Endothelial cell of umbilical vein (primary cell): ENCODE results near the gene PCDHGA12. TPM values are rescaled to one million over a fixed set of nuclear protein-coding genes. Genes with fewer than 3 reads are reported as not detected.
"Not testable (repeated sequence)": the region's sequence is repeated elsewhere in the genome, so short reads cannot be mapped to it uniquely, and the experiment has no call there.

Source experiments
- BruUV-seq: library from RNA; stranded (reverse); fragments of 400-500 nt; replicated peaks from 2 replicates; lab custom pipeline; 2021; lab: Mats Ljungman, UMichigan
- CTCF ChIA-PET: fragments of 300-600, 350-600 bp; sonication (Branson Sonifier 250); formaldehyde crosslinking; loops from one replicate; lab custom pipeline; 2021; ENCODE audit warnings: antibody characterized with exemption, inconsistent platforms; lab: Charles Lee
- POLR2A ChIA-PET: fragments of 300-600, 350-600 bp; sonication (Branson Sonifier 250); formaldehyde crosslinking; loops from one replicate; lab custom pipeline; 2021; ENCODE audit warnings: antibody characterized with exemption, inconsistent platforms; lab: Charles Lee
- DNase-seq: peaks from one replicate; pipeline ENCODE4 v3.0.0-alpha.2; 2011; ENCODE audit warnings: low read depth, low spot score
- FAIRE-seq: peaks from 2 replicates; lab custom pipeline; 2011; peaks lifted over from hg19 to GRCh38; lab: Jason Lieb, UNC
- H2AFZ ChIP-seq: 2 replicates; pipeline ENCODE4 v1.6.0; 2012; ENCODE audit warnings: low read depth, low read length, control low read depth, inconsistent platforms
- H3K27ac ChIP-seq: 2 replicates; pipeline ENCODE4 v1.5.1; 2011; ENCODE audit warnings: low read depth, mild to moderate bottlenecking, control low read depth, low read length, moderate library complexity; ENCODE audit not compliant: insufficient read depth
- H3K27me3 ChIP-seq, 2 experiments: 2 replicates each; pipeline versions ENCODE4 v1.6.0 to v1.6.1; 2011; ENCODE audit warnings: low read length in 2 of 2, mixed read lengths in 1 of 2; ENCODE audit not compliant: control insufficient read depth in 2 of 2, insufficient read depth in 2 of 2
- H3K36me3 ChIP-seq, 2 experiments: 2 replicates in 1 of 2; 3 replicates in 1 of 2; pipeline ENCODE4 v1.5.1; 2011; ENCODE audit warnings: low read length in 2 of 2, mild to moderate bottlenecking in 1 of 2, moderate library complexity in 1 of 2; ENCODE audit not compliant: control insufficient read depth in 2 of 2, insufficient read depth in 2 of 2; ENCODE audit errors: extremely low read depth in 1 of 2
- H3K4me1 ChIP-seq: 3 replicates; pipeline ENCODE4 v1.5.1; 2011; ENCODE audit warnings: mild to moderate bottlenecking, low read length; ENCODE audit not compliant: control insufficient read depth, insufficient read depth; ENCODE audit errors: extremely low read depth
- H3K4me2 ChIP-seq: 2 replicates; pipeline ENCODE4 v1.6.1; 2011; ENCODE audit warnings: low read length, control low read depth, mixed read lengths; ENCODE audit not compliant: insufficient read depth
- H3K4me3 ChIP-seq, 3 experiments: fragments of 200-600 bp in 1 of 3; sonication (generic), shearing (Covaris generic) in 1 of 3; replicated peaks in 1 of 3; 2 replicates each; pipeline ENCODE4 v1.5.1; 2011 to 2016; ENCODE audit warnings: control low read depth in 3 of 3, low read length in 3 of 3, mild to moderate bottlenecking in 2 of 3, inconsistent platforms in 1 of 3, low read depth in 1 of 3, moderate library complexity in 1 of 3; ENCODE audit not compliant: insufficient read depth in 1 of 3
- H3K79me2 ChIP-seq: 2 replicates; pipeline ENCODE4 v1.6.0; 2012; ENCODE audit warnings: low read length, inconsistent platforms; ENCODE audit not compliant: control insufficient read depth, insufficient read depth
- H3K9ac ChIP-seq: replicated peaks from 2 replicates; pipeline ENCODE3; 2011; ENCODE audit warnings: low read length, control low read depth; ENCODE audit not compliant: insufficient read depth; ENCODE audit errors: extremely low read depth
- H3K9me1 ChIP-seq: replicated peaks from 3 replicates; pipeline ENCODE4 v1.6.0; 2011; ENCODE audit warnings: mild to moderate bottlenecking, low read length; ENCODE audit not compliant: control insufficient read depth, insufficient read depth; ENCODE audit errors: extremely low read depth
- H3K9me3 ChIP-seq: replicated peaks from 2 replicates; pipeline ENCODE4 v1.5.1; 2012; ENCODE audit warnings: low read length, inconsistent platforms; ENCODE audit not compliant: control insufficient read depth, insufficient read depth
- H4K20me1 ChIP-seq: replicated peaks from 2 replicates; pipeline ENCODE3; 2011; ENCODE audit warnings: mild to moderate bottlenecking, low read length; ENCODE audit not compliant: control insufficient read depth, insufficient read depth; ENCODE audit errors: extremely low read depth
- dilution Hi-C: fragments of 300-500 bp; cut with MboI; formaldehyde crosslinking; loops from one replicate; pipeline ENCODE4 v1.15.0; 2019; ENCODE audit warnings: low sequenced_read_pairs; ENCODE audit not compliant: extremely low pct_ligation_motif_present
- intact Hi-C: fragments of 100-400 bp; cut with micrococcal nuclease; formaldehyde crosslinking; loops from one replicate; pipeline ENCODE4 v1.10.0; 2022
- polyA plus RNA-seq, 4 experiments: library from polyadenylated mRNA; depleted of rRNA in 3 of 4; stranded (reverse) in 3 of 4; unstranded in 1 of 4; fragments of >200 nt; gene quantifications; 2 replicates each; pipeline versions ENCODE4 v1.2.1 to v1.2.3, GENCODE V29; 2011 to 2012; ENCODE audit warnings: missing spikeins in 1 of 4
- total RNA-seq: library from RNA; stranded (reverse); gene quantifications from 2 replicates; pipeline ENCODE4 v1.2.3, GENCODE V29; 2021

Gene PCDHGA12
- total and polyA plus RNA-seq, 2 donors (not counting 3 experiments of a cell fraction or from before 2014, with no cell fraction given): 4.2 to 9.9 TPM

- BruUV-seq, H3K9ac ChIP-seq, H3K27ac ChIP-seq, H3K9me1 ChIP-seq, POLR2A ChIA-PET, DNase-seq, dilution Hi-C loops, H3K36me3 ChIP-seq, FAIRE-seq, H3K79me2 ChIP-seq, intact Hi-C loops, H3K4me3 ChIP-seq, H3K9me3 ChIP-seq, H4K20me1 ChIP-seq, H2AFZ ChIP-seq: not testable (repeated sequence)
- peaks cover 17% of the 10 kb centered on the region for H3K4me1 ChIP-seq
- peaks cover 20 to 32% of the 10 kb centered on the region in 2 experiments for H3K27me3 ChIP-seq
- CTCF ChIA-PET: interaction anchor here (1.2 to 6.8 kb wide), 8 partner anchors 11 to 131 kb away, joined by 3 to 308 read pairs (median 63); partner anchors contain the start of genes PCDHGA11, PCDHGB7 and PCDHGC4
- H3K4me2 ChIP-seq: peak overlapping the region; percentile 93
Observed at GRCh38 chr5:141432308-141432707, 2.0 kb downstream of the PCDHGA12 start.

DNA sequence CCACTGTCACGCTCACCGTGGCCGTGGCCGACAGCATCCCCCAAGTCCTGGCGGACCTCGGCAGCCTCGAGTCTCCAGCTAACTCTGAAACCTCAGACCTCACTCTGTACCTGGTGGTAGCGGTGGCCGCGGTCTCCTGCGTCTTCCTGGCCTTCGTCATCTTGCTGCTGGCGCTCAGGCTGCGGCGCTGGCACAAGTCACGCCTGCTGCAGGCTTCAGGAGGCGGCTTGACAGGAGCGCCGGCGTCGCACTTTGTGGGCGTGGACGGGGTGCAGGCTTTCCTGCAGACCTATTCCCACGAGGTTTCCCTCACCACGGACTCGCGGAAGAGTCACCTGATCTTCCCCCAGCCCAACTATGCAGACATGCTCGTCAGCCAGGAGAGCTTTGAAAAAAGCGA lies 2.4 kb downstream of the PCDHGA12 start:
- H3K27ac ChIP-seq, BruUV-seq, dilution Hi-C loops, H3K79me2 ChIP-seq, H3K4me3 ChIP-seq, H3K9me3 ChIP-seq, FAIRE-seq, intact Hi-C loops, H3K36me3 ChIP-seq, H3K9ac ChIP-seq, POLR2A ChIA-PET, H4K20me1 ChIP-seq, H3K4me2 ChIP-seq, H2AFZ ChIP-seq, H3K9me1 ChIP-seq, DNase-seq: not testable (repeated sequence)
- H3K27me3 ChIP-seq: peaks cover 17 to 28% of the 10 kb centered on the region in 2 experiments
- H3K4me1 ChIP-seq: peaks cover 17% of the 10 kb centered on the region
- CTCF ChIA-PET: interaction anchor here (1.2 to 6.8 kb wide), 6 partner anchors 11 to 131 kb away, joined by 3 to 308 read pairs (median 125); partner anchors contain the start of genes PCDHGA11 and PCDHGB7
